Chondrocyte (in vitro differentiated cells): ENCODE results near the gene UBE2F. TPM values are rescaled to one million over a fixed set of nuclear protein-coding genes. Genes with fewer than 3 reads are reported as not detected.
"Not testable (repeated sequence)": the region's sequence is repeated elsewhere in the genome, so short reads cannot be mapped to it uniquely, and the experiment has no call there.

ENCODE experiments used
- DNase-seq: peaks from one replicate; pipeline ENCODE4 v3.0.0; 2021; ENCODE audit warnings: mixed read lengths, low spot score
- H3K27ac Mint-ChIP-seq: one replicate; pipeline ENCODE4 v1.8.0; 2021; ENCODE audit warnings: mild to moderate bottlenecking, moderate library complexity, mixed read lengths; ENCODE audit not compliant: unreplicated experiment
- H3K27me3 Mint-ChIP-seq: 2 replicates; pipeline ENCODE4 v1.8.0; 2021; ENCODE audit warnings: low read depth, mixed read lengths
- H3K36me3 Mint-ChIP-seq: 2 replicates; pipeline ENCODE4 v1.8.0; 2021; ENCODE audit warnings: low read depth, mixed read lengths
- H3K4me1 Mint-ChIP-seq: 2 replicates; pipeline ENCODE4 v1.8.0; 2021; ENCODE audit warnings: low read depth, mild to moderate bottlenecking, mixed read lengths
- H3K4me3 Mint-ChIP-seq: one replicate; pipeline ENCODE4 v1.8.0; 2021; ENCODE audit warnings: mild to moderate bottlenecking, moderate library complexity, mixed read lengths; ENCODE audit not compliant: unreplicated experiment
- H3K9me3 Mint-ChIP-seq: 2 replicates; pipeline ENCODE4 v1.8.0; 2021; ENCODE audit warnings: low read depth, mixed read lengths
- CTCF ChIP-seq: fragments of 200-600 bp; sonication (generic); IDR thresholded peaks from 2 replicates; pipeline ENCODE4 v1.5.0; 2021; ENCODE audit warnings: antibody characterized with exemption, mild to moderate bottlenecking, moderate library complexity
- total RNA-seq: library from RNA; stranded (reverse); gene quantifications from 3 replicates; pipeline ENCODE4 v1.2.1, GENCODE V29; 2021

UBE2F gene
- total RNA-seq, 1 donor from 2014 or later, result 59.1 TPM

- Mint-ChIP-seq H3K4me3 (no peak overlapping the region), H3K27ac (no peak overlapping the region), H3K9me3 (no peaks in the 10 kb centered on the region), H3K36me3 (peaks cover 7% of the 10 kb centered on the region), H3K4me1 (peaks cover 42% of the 10 kb centered on the region), H3K27me3 (no peaks in the 10 kb centered on the region)
- TF ChIP-seq CTCF, result no peak
- no peak for DNase-seq
Observed at GRCh38 chr2:237978058-237978712, 11.4 kb downstream of the UBE2F start.

DNA sequence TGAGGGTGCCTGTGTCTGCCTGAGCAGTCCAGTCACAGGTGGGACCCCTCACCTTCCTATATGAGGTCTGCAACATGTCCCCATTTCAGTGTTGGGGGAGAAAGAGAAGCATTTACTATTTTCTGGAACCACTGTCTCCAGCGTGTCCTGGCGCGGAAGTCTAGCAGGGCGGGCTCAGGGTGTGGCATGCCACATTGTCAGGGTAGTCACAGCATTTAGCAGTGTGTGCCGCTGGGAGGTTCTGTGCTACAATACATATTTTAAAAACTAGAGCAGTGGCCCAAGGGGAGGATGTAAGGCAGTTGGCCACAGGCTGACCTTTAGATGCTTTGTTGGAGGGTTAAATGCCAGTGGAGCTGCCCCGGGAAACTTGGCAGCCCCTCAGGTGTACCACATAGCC lies 12.5 kb downstream of the UBE2F start:
- no peak for TF ChIP-seq CTCF
- Mint-ChIP-seq H3K4me3 (no peak overlapping the region), H3K27me3 (no peaks in the 10 kb centered on the region), H3K9me3 (no peaks in the 10 kb centered on the region), H3K4me1 (peaks cover 42% of the 10 kb centered on the region), H3K27ac (no peak overlapping the region), H3K36me3 (peaks cover 7% of the 10 kb centered on the region)
- no peak for DNase-seq

GRCh38 chr2:237980087-237980486 lies 13.3 kb downstream of the UBE2F start:
- no peak for DNase-seq
- H3K9me3 Mint-ChIP-seq, result no peaks in the 10 kb centered on the region
- H3K27me3 Mint-ChIP-seq, result no peaks in the 10 kb centered on the region
- H3K4me1 Mint-ChIP-seq, result peaks cover 42% of the 10 kb centered on the region
- no peak overlapping the region for H3K27ac Mint-ChIP-seq
- TF ChIP-seq CTCF, result no peak
- H3K4me3 Mint-ChIP-seq, result no peak overlapping the region
- H3K36me3 Mint-ChIP-seq, result peaks cover 7% of the 10 kb centered on the region

DNA sequence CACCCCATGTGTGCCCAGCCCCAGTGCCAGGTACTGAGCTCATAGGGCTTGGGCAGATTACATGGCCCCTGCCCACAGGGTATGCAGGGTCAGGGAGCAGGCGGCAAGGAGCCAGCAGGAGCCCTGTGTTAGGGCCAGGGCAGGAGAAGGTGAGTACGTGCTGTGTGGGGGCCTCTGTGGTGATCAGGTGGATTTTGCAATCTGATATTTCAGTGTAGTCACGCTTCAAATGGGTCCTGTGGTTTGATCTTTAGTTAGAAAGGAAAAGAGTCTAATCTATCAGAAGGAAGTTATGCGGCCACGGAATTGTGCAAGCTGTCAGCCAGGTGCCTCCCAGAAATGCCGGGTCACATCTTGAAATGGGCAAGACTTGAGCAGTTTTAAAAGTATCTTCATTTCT lies 13.9 kb downstream of the UBE2F start:
- no peak overlapping the region for H3K27ac Mint-ChIP-seq
- no peak overlapping the region for H3K4me3 Mint-ChIP-seq
- H3K36me3 Mint-ChIP-seq, result peaks cover 6% of the 10 kb centered on the region
- no peaks in the 10 kb centered on the region for H3K27me3 Mint-ChIP-seq
- no peak for DNase-seq
- H3K9me3 Mint-ChIP-seq, result no peaks in the 10 kb centered on the region
- H3K4me1 Mint-ChIP-seq, result peaks cover 42% of the 10 kb centered on the region
- no peak for TF ChIP-seq CTCF

DNA sequence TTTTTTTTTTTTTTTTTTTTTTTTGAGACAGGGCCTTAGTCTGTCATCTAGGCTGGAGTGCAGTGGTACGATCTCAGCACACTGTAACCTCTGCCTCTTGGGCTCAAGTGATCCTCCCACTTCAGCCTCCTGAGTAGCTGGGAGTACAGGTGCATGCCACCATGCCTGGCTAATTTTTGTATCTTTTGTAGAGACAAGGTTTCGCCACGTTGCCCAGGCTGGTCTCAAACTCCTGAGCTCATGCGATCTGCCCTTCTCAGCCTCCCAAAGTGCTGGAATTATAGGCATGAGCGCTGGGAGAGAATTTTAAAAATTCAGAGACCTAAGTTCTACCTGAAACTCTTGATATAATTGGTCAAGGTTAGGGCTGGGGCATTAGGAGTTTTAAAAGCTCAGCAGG lies 14.8 kb downstream of the UBE2F start:
- H3K27me3 Mint-ChIP-seq, H3K4me3 Mint-ChIP-seq, H3K27ac Mint-ChIP-seq, DNase-seq, H3K9me3 Mint-ChIP-seq, H3K36me3 Mint-ChIP-seq: not testable (repeated sequence)
- peaks cover 46% of the 10 kb centered on the region for H3K4me1 Mint-ChIP-seq

GRCh38 chr2:237982039-237982725 lies 15.4 kb downstream of the UBE2F start:
- TF ChIP-seq CTCF, result no peak
- peaks cover under 1% of the 10 kb centered on the region for H3K9me3 Mint-ChIP-seq
- H3K4me3 Mint-ChIP-seq, result no peak overlapping the region
- no peaks in the 10 kb centered on the region for H3K27me3 Mint-ChIP-seq
- peaks cover 51% of the 10 kb centered on the region for H3K4me1 Mint-ChIP-seq
- H3K36me3 Mint-ChIP-seq, result peaks cover 6% of the 10 kb centered on the region
- no peak overlapping the region for H3K27ac Mint-ChIP-seq
- DNase-seq, result no peak
